ENCODE measurements around the gene FAM184B. TPM values are rescaled to one million over a fixed set of nuclear protein-coding genes. Genes with fewer than 3 reads are reported as not detected.

FAM184B gene
- total RNA-seq, 1 experiment from 2014 or later, result 0.07 TPM

GRCh38 chr4:17770845-17771244, 10.6 kb downstream of the FAM184B start:
- Histone ChIP-seq H3K4me2 (ENCODE audit: low read length) (no peak overlapping the region), H3K4me1 (ENCODE audit: control insufficient read depth in 1 of 2, insufficient read depth in 2 of 2, low read length in 2 of 2) (no peaks in the 10 kb centered on the region), H3K27me3 (ENCODE audit: insufficient read depth, low read length) (no peaks in the 10 kb centered on the region), H3K27ac (ENCODE audit: low read depth, low read length) (no peak overlapping the region), H3K9me3 (ENCODE audit: control insufficient read depth in 1 of 2, insufficient read depth in 1 of 2, low read depth in 1 of 2, low read length in 2 of 2) (no peaks in the 10 kb centered on the region), H3K9ac (ENCODE audit: low read length) (no peak overlapping the region), H3K4me3 (replicated peaks in 1 of 2; ENCODE audit: low read depth in 1 of 2, low read length in 2 of 2) (no peak overlapping the region), H3K9me2 (ENCODE audit: insufficient read depth) (no peaks in the 10 kb centered on the region), H3K79me2 (ENCODE audit: insufficient read depth, low read length) (no peaks in the 10 kb centered on the region), H4K20me1 (ENCODE audit: insufficient read depth) (no peaks in the 10 kb centered on the region), H2AFZ (ENCODE audit: low read depth, low read length, poor library complexity, severe bottlenecking) (no peak overlapping the region), H3K36me3 (ENCODE audit: control insufficient read depth in 1 of 2, insufficient read depth in 2 of 2, low read length in 2 of 2) (no peaks in the 10 kb centered on the region)
- BruUV-seq (replicated peaks), result no TSS peak
- CTCF ChIA-PET, result no interaction called here
- intact Hi-C loops (cut with micrococcal nuclease), result no loop called here
- RAD21 ChIA-PET (ENCODE audit: low non-redundant PET in 1 of 2, low total read pairs in 2 of 2, uncharacterized antibody in 2 of 2, unreplicated experiment in 2 of 2), result no interaction called here
- POLR2A ChIA-PET, result no interaction called here
- DNase-seq (ENCODE audit: low read depth, low spot score) (no peak), ATAC-seq (no peak)
- TF ChIP-seq RAD21 (IDR thresholded peaks at IDR 0.05; ENCODE audit: low read depth) (no peak), ZFX (IDR thresholded peaks at IDR 0.05) (no peak), ZNF274 (IDR thresholded peaks at IDR 0.05; ENCODE audit: low read depth, low read length) (no peak), CBX3 (IDR thresholded peaks at IDR 0.05; ENCODE audit: low read depth) (no peak), YY1 (IDR thresholded peaks at IDR 0.05; ENCODE audit: extremely low read depth, insufficient replicate concordance, low read depth, low read length) (no peak), SP1 (IDR thresholded peaks at IDR 0.05; ENCODE audit: low read depth) (no peak), CEBPB (IDR thresholded peaks at IDR 0.05; ENCODE audit: low read depth) (no peak), CTCF (IDR thresholded peaks at IDR 0.05 in 2 of 3, conservative IDR thresholded peaks at IDR 0.05 in 1 of 3; ENCODE audit: borderline replicate concordance in 1 of 3, insufficient read depth in 1 of 3, low read depth in 2 of 3, low read length in 2 of 3) (no peak), FOSL1 (IDR thresholded peaks at IDR 0.05; ENCODE audit: low read depth) (no peak), EZH2phosphoT487 (IDR thresholded peaks at IDR 0.05; ENCODE audit: borderline replicate concordance) (no peak), ZBTB33 (IDR thresholded peaks at IDR 0.05; ENCODE audit: extremely low read depth, insufficient replicate concordance, low read length) (no peak), EZH2 (IDR thresholded peaks at IDR 0.05) (no peak), SRF (IDR thresholded peaks at IDR 0.05; ENCODE audit: low read depth) (no peak), ATF3 (IDR thresholded peaks at IDR 0.05) (no peak), REST (IDR thresholded peaks at IDR 0.05; ENCODE audit: low read depth) (no peak), POLR2A (IDR thresholded peaks at IDR 0.05; ENCODE audit: borderline replicate concordance, extremely low read depth, insufficient read depth, insufficient read length) (no peak), TCF7L2 (IDR thresholded peaks at IDR 0.05; ENCODE audit: borderline replicate concordance, extremely low read depth, insufficient read depth, insufficient read length) (no peak), MAX (IDR thresholded peaks at IDR 0.05) (no peak)

Measured in HCT116 (cell line).